Urinary bladder (tissue), 4 donors: ENCODE measurements around the gene FGD4. TPM values are rescaled to one million over a fixed set of nuclear protein-coding genes. Genes with fewer than 3 reads are reported as not detected.
"Not testable (repeated sequence)": the region's sequence is repeated elsewhere in the genome, so short reads cannot be mapped to it uniquely, and the experiment has no call there.

Experiments
- DNase-seq: peaks from one replicate; pipeline ENCODE4 v3.0.0-alpha.2; 2015; ENCODE audit errors: extremely low spot score
- H3K27ac ChIP-seq: one replicate; pipeline ENCODE4 v1.5.1; 2013; ENCODE audit warnings: low read depth, mild to moderate bottlenecking, moderate library complexity
- H3K36me3 ChIP-seq: one replicate; pipeline ENCODE4 v1.6.1; 2013; ENCODE audit warnings: mild to moderate bottlenecking, moderate library complexity; ENCODE audit not compliant: insufficient read depth
- H3K4me1 ChIP-seq: one replicate; pipeline ENCODE4 v1.6.1; 2013; ENCODE audit warnings: mild to moderate bottlenecking, moderate library complexity; ENCODE audit not compliant: insufficient read depth
- H3K4me3 ChIP-seq: one replicate; pipeline ENCODE4 v1.5.1; 2013; ENCODE audit warnings: low read depth, low read length
- WGBS: extraction: QIAGEN DNeasy Blood & Tissue Kit; methylation state at CpG from one replicate; pipeline ENCODE4 v1.1.7; 2013; 5-methylcytosine and 5-hydroxymethylcytosine counted together
- polyA plus RNA-seq: library from polyadenylated mRNA; stranded (reverse); fragments of 200-250 nt; gene quantifications from one replicate; pipeline ENCODE4 v1.2.3, GENCODE V29; 2013
- total RNA-seq: library from RNA; depleted of rRNA; stranded (reverse); fragments of >200 nt; gene quantifications from one replicate; pipeline ENCODE4 v1.2.3, GENCODE V29; 2014
- donor health status: healthy with polysubstance abuse.
- donor health status: healthy.

The FGD4 gene
- total and polyA plus RNA-seq, 2 donors = 4.2 to 24.8 TPM

GRCh38 chr12:32561931-32562341 is 162.6 kb downstream of the FGD4 start:
- H3K4me3 ChIP-seq = no peak overlapping the region
- DNase-seq = no peak
- H3K4me1 ChIP-seq = no peaks in the 10 kb centered on the region
- no peaks in the 10 kb centered on the region for H3K36me3 ChIP-seq
- peak overlapping the region; percentile 18 for H3K27ac ChIP-seq
- 82% methylated on average over 11 of the region's 11 CpGs for WGBS

GRCh38 chr12:32562413-32562812 is 163.1 kb downstream of the FGD4 start:
- H3K4me1 ChIP-seq, H3K27ac ChIP-seq: not testable (repeated sequence)
- 65% methylated on average over 5 of the region's 6 CpGs for WGBS

GRCh38 chr12:32566663-32567295 is 167.4 kb downstream of the FGD4 start:
- Histone ChIP-seq H3K4me1 (no peaks in the 10 kb centered on the region), H3K4me3 (no peak overlapping the region), H3K36me3 (no peaks in the 10 kb centered on the region), H3K27ac (no peak overlapping the region)
- no peak for DNase-seq
- 60% methylated on average over 2 of the region's 2 CpGs for WGBS

More at GRCh38 chr12:32562413-32562812, 163.1 kb downstream of the FGD4 start:
- not testable (repeated sequence) for H3K4me3 ChIP-seq, H3K36me3 ChIP-seq, DNase-seq

- DNase-seq = no peak
- H3K4me1 ChIP-seq = no peaks in the 10 kb centered on the region
- no peak overlapping the region for H3K27ac ChIP-seq
- WGBS = 81% methylated on average over 6 of the region's 6 CpGs
- H3K36me3 ChIP-seq = no peaks in the 10 kb centered on the region
- H3K4me3 ChIP-seq = no peak overlapping the region
These were observed 167.9 kb downstream of the FGD4 start for GRCh38 chr12:32567296-32567674.

GRCh38 chr12:32568228-32568627 is 168.9 kb downstream of the FGD4 start:
- Histone ChIP-seq H3K27ac (no peak overlapping the region), H3K4me3 (no peak overlapping the region), H3K4me1 (no peaks in the 10 kb centered on the region), H3K36me3 (no peaks in the 10 kb centered on the region)
- no peak for DNase-seq
- 67% methylated on average over 1 of the region's 1 CpG for WGBS

- Histone ChIP-seq H3K27ac (no peak overlapping the region), H3K4me1 (no peaks in the 10 kb centered on the region)
- WGBS = 53% methylated on average over 2 of the region's 2 CpGs
These were observed 169.9 kb downstream of the FGD4 start for GRCh38 chr12:32569259-32569658.

GRCh38 chr12:32574585-32574984 is 175.2 kb downstream of the FGD4 start:
- no peaks in the 10 kb centered on the region for H3K4me1 ChIP-seq
- no peak overlapping the region for H3K27ac ChIP-seq
- 90% methylated on average over 1 of the region's 1 CpG for WGBS
- H3K36me3 ChIP-seq = peaks cover 2% of the 10 kb centered on the region
- no peak overlapping the region for H3K4me3 ChIP-seq
- no peak for DNase-seq

More at GRCh38 chr12:32569259-32569658, 169.9 kb downstream of the FGD4 start:
- no peak for DNase-seq
- no peaks in the 10 kb centered on the region for H3K36me3 ChIP-seq
- H3K4me3 ChIP-seq = no peak overlapping the region

GRCh38 chr12:32577328-32577727 is 178.0 kb downstream of the FGD4 start:
- Histone ChIP-seq H3K4me1 (no peaks in the 10 kb centered on the region), H3K4me3 (no peak overlapping the region), H3K27ac (no peak overlapping the region), H3K36me3 (peaks cover 2% of the 10 kb centered on the region)
- no peak for DNase-seq
- 53% methylated on average over 2 of the region's 2 CpGs for WGBS

- WGBS = 88% methylated on average over 1 of the region's 1 CpG
- no peak overlapping the region for H3K27ac ChIP-seq
- DNase-seq = no peak
These were observed 184.2 kb downstream of the FGD4 start for GRCh38 chr12:32583534-32583933.

GRCh38 chr12:32585680-32586079 is 186.3 kb downstream of the FGD4 start:
- peaks cover 2% of the 10 kb centered on the region for H3K36me3 ChIP-seq
- 92% methylated on average over 5 of the region's 5 CpGs for WGBS

More at GRCh38 chr12:32583534-32583933, 184.2 kb downstream of the FGD4 start:
- Histone ChIP-seq H3K4me1 (no peaks in the 10 kb centered on the region), H3K4me3 (no peak overlapping the region), H3K36me3 (no peaks in the 10 kb centered on the region)

GRCh38 chr12:32586390-32586789 is 187.0 kb downstream of the FGD4 start:
- no peak for DNase-seq
- no peak overlapping the region for H3K4me3 ChIP-seq
- 61% methylated on average over 2 of the region's 2 CpGs for WGBS
- no peak overlapping the region for H3K27ac ChIP-seq
- no peaks in the 10 kb centered on the region for H3K4me1 ChIP-seq
- H3K36me3 ChIP-seq = peaks cover 2% of the 10 kb centered on the region

More at GRCh38 chr12:32585680-32586079, 186.3 kb downstream of the FGD4 start:
- H3K27ac ChIP-seq = no peak overlapping the region
- no peak for DNase-seq
- no peaks in the 10 kb centered on the region for H3K4me1 ChIP-seq
- no peak overlapping the region for H3K4me3 ChIP-seq

- no peaks in the 10 kb centered on the region for H3K4me1 ChIP-seq
- 94% methylated on average over 4 of the region's 4 CpGs for WGBS
- no peak overlapping the region for H3K27ac ChIP-seq
- H3K36me3 ChIP-seq = peaks cover 2% of the 10 kb centered on the region
- no peak for DNase-seq
- H3K4me3 ChIP-seq = no peak overlapping the region
These were observed 188.5 kb downstream of the FGD4 start for GRCh38 chr12:32587581-32588495.

- no peak for DNase-seq
- H3K27ac ChIP-seq = no peak overlapping the region
- no peak overlapping the region for H3K4me3 ChIP-seq
- 84% methylated on average over 3 of the region's 3 CpGs for WGBS
- H3K4me1 ChIP-seq = no peaks in the 10 kb centered on the region
- peaks cover 2% of the 10 kb centered on the region for H3K36me3 ChIP-seq
These were observed 189.2 kb downstream of the FGD4 start for GRCh38 chr12:32588604-32589003.
